Dendritic cell treated with granulocyte-macrophage colony-stimulating factor and Interleukin-4, amounts not matched to agents 40 ng/mL and 50 ng/mL, for 4 days (primary cell): ENCODE measurements around the gene XPA.

ENCODE experiments used
- H3K27ac Mint-ChIP-seq: one replicate; pipeline ENCODE4 v1.8.0; 2022; ENCODE audit warnings: mild to moderate bottlenecking, mixed read lengths
- H3K27me3 Mint-ChIP-seq: one replicate; pipeline ENCODE4 v1.8.0; 2022; ENCODE audit warnings: mild to moderate bottlenecking, mixed read lengths
- H3K36me3 Mint-ChIP-seq: one replicate; pipeline ENCODE4 v1.8.0; 2022; ENCODE audit warnings: low read depth, mixed read lengths
- H3K4me1 Mint-ChIP-seq: one replicate; pipeline ENCODE4 v1.8.0; 2022; ENCODE audit warnings: low read depth, mixed read lengths
- H3K4me3 Mint-ChIP-seq: one replicate; pipeline ENCODE4 v1.8.0; 2022; ENCODE audit warnings: mild to moderate bottlenecking, moderate library complexity, mixed read lengths
- H3K9me3 Mint-ChIP-seq: one replicate; pipeline ENCODE4 v1.8.0; 2022; ENCODE audit warnings: mixed read lengths
- intact Hi-C: fragments of 100-400 bp; cut with micrococcal nuclease; formaldehyde crosslinking; loops from one replicate; pipeline ENCODE4 v1.15.0; 2022

XPA gene

GRCh38 chr9:97659771-97660170 lies 37.4 kb downstream of the XPA start:
- H3K27me3 Mint-ChIP-seq, result no peaks in the 10 kb centered on the region
- H3K36me3 Mint-ChIP-seq, result peaks cover 87% of the 10 kb centered on the region
- H3K4me3 Mint-ChIP-seq, result no peak overlapping the region
- intact Hi-C loops, result no loop called here
- H3K9me3 Mint-ChIP-seq, result no peaks in the 10 kb centered on the region
- H3K4me1 Mint-ChIP-seq, result peaks cover 22% of the 10 kb centered on the region
- peak overlapping the region; percentile 60 for H3K27ac Mint-ChIP-seq

- Mint-ChIP-seq H3K4me3 (no peak overlapping the region), H3K4me1 (peaks cover 22% of the 10 kb centered on the region), H3K27me3 (no peaks in the 10 kb centered on the region), H3K27ac (no peak overlapping the region), H3K36me3 (peaks cover 87% of the 10 kb centered on the region), H3K9me3 (no peaks in the 10 kb centered on the region)
- intact Hi-C loops, result no loop called here
Measured at GRCh38 chr9:97658707-97659106, 38.4 kb downstream of the XPA start.

DNA sequence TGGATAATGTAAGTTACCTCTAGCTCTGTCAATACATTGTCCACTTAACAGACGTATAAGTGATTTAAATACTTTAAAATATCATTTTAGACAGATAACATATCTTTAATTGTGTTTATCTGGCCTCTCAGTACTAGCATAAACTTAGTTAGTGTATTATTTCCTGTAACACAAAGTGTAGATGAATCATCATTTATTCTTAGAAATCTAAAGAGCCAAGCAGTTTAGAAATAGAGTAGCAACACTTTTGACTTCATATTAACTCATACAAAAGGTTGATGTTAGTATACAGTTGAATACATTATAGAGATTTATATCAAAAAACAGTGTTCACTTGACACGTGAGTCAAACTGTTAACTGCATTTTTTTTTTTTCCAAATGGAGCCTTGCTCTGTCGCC lies 45.5 kb downstream of the XPA start:
- H3K4me3 Mint-ChIP-seq, result no peak overlapping the region
- no peaks in the 10 kb centered on the region for H3K9me3 Mint-ChIP-seq
- no peaks in the 10 kb centered on the region for H3K27me3 Mint-ChIP-seq
- peaks cover 83% of the 10 kb centered on the region for H3K36me3 Mint-ChIP-seq
- H3K4me1 Mint-ChIP-seq, result no peaks in the 10 kb centered on the region
- intact Hi-C loops, result loop anchor here (5.0 kb wide), 1 partner anchor 41 kb away; no protein-coding TSS in a partner anchor
- H3K27ac Mint-ChIP-seq, result no peak overlapping the region

- peaks cover 6% of the 10 kb centered on the region for H3K4me1 Mint-ChIP-seq
- intact Hi-C loops, result no loop called here
- peaks cover 64% of the 10 kb centered on the region for H3K36me3 Mint-ChIP-seq
- H3K27ac Mint-ChIP-seq, result no peak overlapping the region
- no peaks in the 10 kb centered on the region for H3K27me3 Mint-ChIP-seq
- H3K9me3 Mint-ChIP-seq, result no peaks in the 10 kb centered on the region
- H3K4me3 Mint-ChIP-seq, result no peak overlapping the region
Measured at GRCh38 chr9:97647996-97648395, 49.1 kb downstream of the XPA start.

DNA sequence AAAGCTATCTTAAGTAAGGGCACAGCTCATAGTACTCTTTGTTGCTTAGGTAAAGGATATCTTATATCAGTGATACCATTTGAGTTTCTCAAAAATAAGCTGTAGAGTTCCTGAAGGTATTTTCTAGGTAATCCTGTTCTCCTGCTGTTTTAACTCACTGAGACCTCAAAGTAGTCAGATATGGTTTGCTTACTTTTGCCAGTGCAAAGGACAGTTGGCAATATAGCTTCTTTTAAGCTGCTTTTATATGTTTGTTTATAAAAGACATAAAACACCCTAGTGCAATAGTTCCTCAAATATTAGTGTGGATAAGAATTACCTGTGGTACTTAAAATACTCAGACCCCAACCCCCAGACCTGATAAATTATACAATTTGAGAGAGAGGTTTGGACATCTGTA lies 51.4 kb downstream of the XPA start:
- H3K9me3 Mint-ChIP-seq, result no peaks in the 10 kb centered on the region

GRCh38 chr9:97640325-97640724 lies 56.8 kb downstream of the XPA start:
- Mint-ChIP-seq H3K4me3 (no peak overlapping the region), H3K36me3 (peaks cover 35% of the 10 kb centered on the region), H3K9me3 (no peaks in the 10 kb centered on the region), H3K27me3 (no peaks in the 10 kb centered on the region), H3K27ac (no peak overlapping the region), H3K4me1 (peaks cover 31% of the 10 kb centered on the region)
- intact Hi-C loops, result no loop called here

More for the DNA sequence above, 51.4 kb downstream of the XPA start:
- peaks cover 6% of the 10 kb centered on the region for H3K4me1 Mint-ChIP-seq
- intact Hi-C loops, result no loop called here
- H3K27me3 Mint-ChIP-seq, result no peaks in the 10 kb centered on the region
- peaks cover 67% of the 10 kb centered on the region for H3K36me3 Mint-ChIP-seq
- H3K27ac Mint-ChIP-seq, result no peak overlapping the region
- no peak overlapping the region for H3K4me3 Mint-ChIP-seq

DNA sequence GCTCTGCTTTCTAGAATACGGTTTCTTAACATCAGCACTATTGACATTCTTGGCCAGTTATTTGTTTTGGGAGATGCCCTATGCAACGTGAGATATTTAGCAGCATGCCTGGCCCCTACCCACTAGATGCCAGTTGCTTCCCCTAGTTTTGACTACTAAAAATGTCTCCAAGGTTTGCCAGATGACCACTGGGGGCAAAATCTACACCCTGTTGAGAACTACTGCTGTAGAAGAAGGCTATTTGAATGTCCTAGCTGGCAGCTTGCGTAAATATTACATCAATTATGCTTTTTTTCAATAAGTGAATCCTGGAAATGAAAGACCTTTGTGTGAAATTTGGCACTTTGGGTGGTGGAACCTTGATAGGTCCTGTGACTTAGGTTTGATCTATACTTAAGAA lies 58.5 kb downstream of the XPA start:
- H3K4me1 Mint-ChIP-seq, result peaks cover 40% of the 10 kb centered on the region
- no peaks in the 10 kb centered on the region for H3K27me3 Mint-ChIP-seq
- peaks cover 33% of the 10 kb centered on the region for H3K36me3 Mint-ChIP-seq
- H3K9me3 Mint-ChIP-seq, result no peaks in the 10 kb centered on the region
- H3K27ac Mint-ChIP-seq, result no peak overlapping the region
- H3K4me3 Mint-ChIP-seq, result no peak overlapping the region
- intact Hi-C loops, result loop anchor here (5.0 kb wide), 1 partner anchor 39 kb away; no protein-coding TSS in a partner anchor

- intact Hi-C loops, result loop anchor here (5.0 kb wide), 1 partner anchor 40 kb away; no protein-coding TSS in a partner anchor
- peak overlapping the region; percentile 9 for H3K27ac Mint-ChIP-seq
- H3K9me3 Mint-ChIP-seq, result no peaks in the 10 kb centered on the region
- no peak overlapping the region for H3K4me3 Mint-ChIP-seq
- H3K36me3 Mint-ChIP-seq, result peaks cover 38% of the 10 kb centered on the region
- no peaks in the 10 kb centered on the region for H3K27me3 Mint-ChIP-seq
- H3K4me1 Mint-ChIP-seq, result peaks cover 42% of the 10 kb centered on the region
Measured at GRCh38 chr9:97636903-97637302, 60.2 kb downstream of the XPA start.

GRCh38 chr9:97635026-97635425 lies 62.1 kb downstream of the XPA start:
- H3K27me3 Mint-ChIP-seq, result no peaks in the 10 kb centered on the region
- H3K9me3 Mint-ChIP-seq, result no peaks in the 10 kb centered on the region
- no peak overlapping the region for H3K27ac Mint-ChIP-seq
- no peak overlapping the region for H3K4me3 Mint-ChIP-seq
- H3K36me3 Mint-ChIP-seq, result peaks cover 28% of the 10 kb centered on the region
- intact Hi-C loops, result loop anchor here (5.0 kb wide), 1 partner anchor 42 kb away; no protein-coding TSS in a partner anchor
- H3K4me1 Mint-ChIP-seq, result peaks cover 49% of the 10 kb centered on the region

DNA sequence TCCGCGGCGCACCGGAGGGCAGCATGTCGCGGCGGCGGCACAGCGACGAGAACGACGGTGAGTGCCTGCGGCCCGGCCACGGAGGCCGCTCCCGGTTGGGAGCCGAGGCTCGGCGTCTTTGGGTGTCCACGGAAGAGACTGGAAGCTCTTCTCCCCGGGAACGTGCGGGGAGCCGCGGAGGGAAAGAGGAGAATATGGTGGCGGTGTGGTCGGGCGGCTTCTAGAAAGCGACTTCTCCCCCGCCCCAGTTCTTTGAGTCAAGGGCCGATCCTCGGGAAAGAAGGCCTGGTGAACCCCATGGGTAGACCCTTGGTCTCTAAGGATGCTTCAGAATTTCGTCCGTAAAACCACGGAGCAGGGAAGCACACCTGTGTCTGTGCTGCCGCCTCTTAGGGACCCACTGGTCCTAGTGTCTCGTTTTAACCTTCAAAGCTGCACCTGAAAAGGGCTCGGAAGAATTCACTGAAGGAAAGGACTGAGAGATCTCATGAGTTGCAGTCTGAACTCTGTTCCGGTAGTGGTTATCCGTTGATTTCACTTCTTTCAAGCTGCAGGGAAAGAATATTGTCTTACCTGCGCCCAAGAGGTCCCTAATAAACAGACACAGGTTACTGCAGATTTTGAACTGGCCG lies 63.2 kb downstream of the XPA start:
- H3K9me3 Mint-ChIP-seq, result no peaks in the 10 kb centered on the region
- intact Hi-C loops, result loop anchor here (5.0 kb wide), 2 partner anchors 288 to 623 kb away; partner anchors contain the start of genes TBC1D2 and TRMO
- H3K27me3 Mint-ChIP-seq, result no peaks in the 10 kb centered on the region
- H3K27ac Mint-ChIP-seq, result peak overlapping the region; percentile 99
- H3K36me3 Mint-ChIP-seq, result peaks cover 30% of the 10 kb centered on the region
- peak overlapping the region; percentile 98 for H3K4me3 Mint-ChIP-seq
- H3K4me1 Mint-ChIP-seq, result peaks cover 54% of the 10 kb centered on the region

- H3K9me3 Mint-ChIP-seq, result no peaks in the 10 kb centered on the region
- H3K27me3 Mint-ChIP-seq, result no peaks in the 10 kb centered on the region
- peak within 1 kb of the TSS; percentile 99 for H3K27ac Mint-ChIP-seq
- peaks cover 52% of the 10 kb centered on the region for H3K4me1 Mint-ChIP-seq
- intact Hi-C loops, result loop anchor here (5.0 kb wide), 2 partner anchors 289 to 624 kb away; partner anchors contain the start of genes TBC1D2 and TRMO
- H3K36me3 Mint-ChIP-seq, result peaks cover 30% of the 10 kb centered on the region
- peak within 1 kb of the TSS; percentile 98 for H3K4me3 Mint-ChIP-seq
Measured at GRCh38 chr9:97632985-97633858, 63.9 kb downstream of the XPA start, which contains the start of the genes NCBP1 and TSTD2. NCBP1 (plus strand) TSS chr9:97633821; CDS start chr9:97633882, 61 bp downstream. TSTD2 (minus strand) TSS chr9:97633368; CDS start chr9:97627562, 5,806 bp downstream.

DNA sequence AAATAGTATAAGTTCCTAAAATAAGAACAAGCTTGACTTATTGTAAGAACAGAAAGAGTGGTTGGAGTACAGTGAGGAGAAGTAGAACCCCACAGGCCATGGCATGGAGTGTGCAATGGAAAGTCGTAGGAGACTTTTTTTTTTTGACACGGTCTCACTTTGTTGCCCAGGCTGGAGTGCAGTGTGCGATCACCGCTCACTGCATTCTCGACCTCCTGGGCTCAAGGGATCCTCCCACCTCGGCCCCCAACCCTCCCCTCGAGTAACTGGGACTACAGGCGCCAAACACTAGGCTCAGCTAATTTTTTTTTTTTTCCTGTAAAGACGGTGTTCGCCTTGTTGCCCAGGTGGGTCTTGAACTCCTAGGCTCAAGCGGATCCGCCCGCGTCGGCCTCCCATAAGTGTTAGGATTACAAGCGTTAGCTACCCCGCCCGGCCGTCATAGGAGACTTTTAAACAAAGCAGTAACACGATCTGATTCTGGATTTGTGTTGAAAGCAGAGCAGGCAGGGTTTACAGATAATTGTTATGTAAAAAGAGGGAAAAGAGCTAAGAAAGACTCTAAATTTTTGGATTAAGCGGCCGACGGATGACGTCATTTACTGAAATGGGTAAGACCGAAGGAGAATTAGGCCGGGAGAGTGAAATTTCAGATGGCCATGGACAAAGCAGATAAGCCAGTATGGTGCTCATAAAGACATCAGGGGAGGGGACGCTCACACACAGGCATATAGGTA lies 64.7 kb downstream of the XPA start:
- Mint-ChIP-seq H3K4me3 (peak overlapping the region; percentile 98), H3K4me1 (peaks cover 46% of the 10 kb centered on the region), H3K27ac (peak overlapping the region; percentile 99), H3K27me3 (no peaks in the 10 kb centered on the region), H3K36me3 (peaks cover 31% of the 10 kb centered on the region), H3K9me3 (no peaks in the 10 kb centered on the region)
- intact Hi-C loops, result loop anchor here (5.0 kb wide), 2 partner anchors 290 to 625 kb away; partner anchors contain the start of genes TBC1D2 and TRMO

DNA sequence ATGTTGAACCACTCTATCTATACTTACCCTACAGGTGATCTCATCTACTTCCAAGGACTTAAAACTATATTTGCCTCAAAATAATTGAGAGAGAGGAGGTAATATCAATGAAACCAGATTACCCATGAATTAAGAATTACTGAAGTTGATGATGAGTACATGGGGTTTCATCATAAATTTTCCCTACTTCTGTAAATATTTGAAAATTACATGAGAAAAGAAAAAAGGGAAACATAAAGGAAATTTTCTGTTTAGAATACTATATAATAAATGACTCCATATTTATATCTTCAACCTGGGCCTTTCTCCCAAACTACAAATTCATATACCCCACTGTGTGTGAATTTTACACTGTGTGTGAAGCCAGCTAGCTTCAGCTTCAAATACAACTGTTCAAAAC lies 66.5 kb downstream of the XPA start:
- Mint-ChIP-seq H3K36me3 (peaks cover 39% of the 10 kb centered on the region), H3K9me3 (no peaks in the 10 kb centered on the region), H3K4me3 (no peak overlapping the region), H3K27me3 (no peaks in the 10 kb centered on the region), H3K4me1 (peaks cover 34% of the 10 kb centered on the region), H3K27ac (no peak overlapping the region)
- intact Hi-C loops, result loop anchor here (5.0 kb wide), 2 partner anchors 292 to 627 kb away; partner anchors contain the start of genes TBC1D2 and TRMO
